ENCODE results near the gene ZNF20. TPM values are rescaled to one million over a fixed set of nuclear protein-coding genes. Genes with fewer than 3 reads are reported as not detected.

ZNF20 gene
- total RNA-seq, 1 donor from 2014 or later: 3.3 TPM

DNA sequence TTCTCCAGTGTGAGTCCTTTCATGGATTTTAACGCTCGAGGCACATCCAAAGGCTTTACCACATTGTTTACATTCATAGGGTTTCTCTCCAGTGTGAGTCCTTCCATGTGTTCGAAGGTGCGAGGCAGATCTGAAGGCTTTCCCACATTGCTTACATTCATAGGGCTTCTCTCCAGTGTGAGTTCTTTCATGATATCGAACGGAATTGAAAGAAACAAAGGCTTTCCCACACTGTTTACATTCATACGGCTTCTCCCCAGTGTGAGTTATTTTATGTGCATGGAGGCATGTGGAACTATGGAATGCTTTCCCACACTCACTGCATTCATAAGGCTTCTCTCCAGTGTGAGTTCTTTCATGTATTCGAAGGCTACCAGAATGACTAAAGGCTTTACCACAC is 5.2 kb upstream of the ZNF20 start:
- DNase-seq (no peak), ATAC-seq (no peak)
- Histone ChIP-seq H3K27ac (no peak overlapping the region), H3K36me3 (peaks cover 32% of the 10 kb centered on the region), H3K4me1 (peaks cover 10% of the 10 kb centered on the region), H3K4me3 (no peak overlapping the region), H3K27me3 (no peaks in the 10 kb centered on the region), H3K9me3 (no peaks in the 10 kb centered on the region)
- intact Hi-C loops (cut with DNase I): loop anchor here (10.0 kb wide), 1 partner anchor 91 kb away; the partner anchor contains the start of gene ZNF878
- no peak for TF ChIP-seq CTCF (IDR thresholded peaks at IDR 0.05)

DNA sequence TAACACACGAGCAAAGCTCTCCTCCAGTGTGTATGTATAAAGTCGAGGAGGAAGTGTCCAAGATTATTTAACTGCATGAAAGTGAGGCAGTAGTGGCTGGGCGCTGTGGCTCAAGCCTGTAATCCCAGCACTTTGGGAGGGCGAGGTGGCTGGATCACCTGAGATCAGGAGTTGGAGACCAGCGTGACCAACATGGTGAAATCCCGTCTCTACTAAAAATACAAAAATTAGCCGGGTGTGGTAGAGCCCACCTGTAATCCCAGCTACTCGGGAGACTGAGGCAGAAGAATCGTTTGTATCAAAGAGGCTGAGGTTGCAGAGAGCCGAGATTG is 1.2 kb upstream of the ZNF20 start:
- TF ChIP-seq CTCF (IDR thresholded peaks at IDR 0.05): no peak
- Histone ChIP-seq H3K27me3 (no peaks in the 10 kb centered on the region), H3K4me3 (no peak overlapping the region), H3K4me1 (peaks cover 20% of the 10 kb centered on the region), H3K9me3 (no peaks in the 10 kb centered on the region), H3K27ac (no peak overlapping the region), H3K36me3 (peaks cover 19% of the 10 kb centered on the region)
- ATAC-seq (no peak), DNase-seq (no peak)
- intact Hi-C loops (cut with DNase I): loop anchor here (10.0 kb wide), 1 partner anchor 87 kb away; the partner anchor contains the start of gene ZNF878

- H3K9me3 ChIP-seq: no peaks in the 10 kb centered on the region
- peaks cover 20% of the 10 kb centered on the region for H3K4me1 ChIP-seq
- intact Hi-C loops (cut with DNase I): loop anchor here (10.0 kb wide), 1 partner anchor 86 kb away; the partner anchor contains the start of gene ZNF878
- TF ChIP-seq CTCF (IDR thresholded peaks at IDR 0.05): peak; percentile 93
- no peaks in the 10 kb centered on the region for H3K27me3 ChIP-seq
- DNase-seq (peak; percentile 93), ATAC-seq (peak; percentile 92)
- peak overlapping the region; percentile 87 for H3K27ac ChIP-seq
- H3K4me3 ChIP-seq: peak overlapping the region; percentile 75
- peaks cover 15% of the 10 kb centered on the region for H3K36me3 ChIP-seq
Measured at GRCh38 chr19:12140545-12141404, 625 bp upstream of the ZNF20 start.

- Histone ChIP-seq H3K9me3 (no peaks in the 10 kb centered on the region), H3K4me1 (peaks cover 20% of the 10 kb centered on the region), H3K27ac (peak overlapping the region; percentile 87), H3K4me3 (peak overlapping the region; percentile 75), H3K36me3 (peaks cover 16% of the 10 kb centered on the region), H3K27me3 (no peaks in the 10 kb centered on the region)
- TF ChIP-seq CTCF (IDR thresholded peaks at IDR 0.05): no peak
- DNase-seq (no peak), ATAC-seq (no peak)
- intact Hi-C loops (cut with DNase I): no loop called here
Measured at GRCh38 chr19:12139269-12139668, 881 bp downstream of the ZNF20 start.

DNA sequence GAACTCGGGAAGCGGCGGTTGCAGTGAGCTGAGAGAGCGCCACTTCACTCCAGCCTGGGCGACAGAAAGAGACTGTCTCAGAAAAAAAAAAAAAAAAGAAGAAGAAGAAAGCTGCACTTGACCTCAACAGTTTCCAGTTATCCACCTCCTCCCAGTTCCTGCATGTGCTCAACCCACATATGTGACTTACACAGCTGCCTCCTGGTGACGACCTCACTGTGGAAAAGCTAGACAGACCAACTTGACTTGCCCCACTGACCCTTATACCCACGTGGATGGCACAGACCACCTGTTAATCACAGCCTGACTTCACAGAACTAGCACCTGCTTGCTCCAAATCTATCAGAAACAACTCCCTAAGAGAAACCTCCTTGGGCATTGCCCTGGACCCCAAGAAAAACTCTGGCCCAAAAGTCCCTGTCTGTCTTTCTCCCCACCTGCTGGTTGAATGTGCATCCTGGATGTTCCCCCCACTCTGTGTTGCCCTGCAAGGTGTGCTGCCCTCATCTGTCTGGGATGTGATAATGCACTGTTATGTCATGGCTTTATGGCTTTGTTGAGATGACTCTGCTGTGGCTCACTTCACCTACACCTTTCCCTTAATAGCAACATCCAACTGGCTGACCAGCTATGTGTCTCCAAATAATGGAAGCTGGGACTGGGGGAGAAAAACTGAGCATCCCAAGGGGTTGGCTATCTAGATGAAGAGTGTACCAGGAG is 2.8 kb downstream of the ZNF20 start:
- H3K4me3 ChIP-seq: no peak overlapping the region
- peaks cover 20% of the 10 kb centered on the region for H3K4me1 ChIP-seq
- TF ChIP-seq CTCF (IDR thresholded peaks at IDR 0.05): peak; percentile 27
- ATAC-seq (no peak), DNase-seq (no peak)
- no peaks in the 10 kb centered on the region for H3K27me3 ChIP-seq
- intact Hi-C loops (cut with DNase I): no loop called here
- H3K27ac ChIP-seq: no peak overlapping the region
- H3K9me3 ChIP-seq: peaks cover 7% of the 10 kb centered on the region
- peaks cover 35% of the 10 kb centered on the region for H3K36me3 ChIP-seq

Measured in upper lobe of right lung (tissue), 1 donor.